ENCODE data around the gene TCFL5.

- no peak for TF ChIP-seq FOXP2 (optimal IDR thresholded peaks at IDR 0.05; ENCODE audit: control extremely low read depth, extremely low read length, insufficient read depth)
- no peak for TF ChIP-seq POLR2AphosphoS5 (IDR thresholded peaks at IDR 0.05; ENCODE audit: borderline replicate concordance, low read depth, low read length)
- no peak for TF ChIP-seq EZH2 (IDR thresholded peaks at IDR 0.05)
Observed at GRCh38 chr20:62827311-62828038, 34.1 kb downstream of the TCFL5 start.
